Neural cell (in vitro differentiated cells): ENCODE data around the gene HRH1.

Experiments
- CTCF ChIP-seq: fragments of 450-650 bp; IDR thresholded peaks from 2 replicates; pipeline ENCODE4 v1.5.1; 2014; ENCODE audit warnings: antibody characterized with exemption, mild to moderate bottlenecking, moderate library complexity; ENCODE audit not compliant: poor library complexity, severe bottlenecking
- EP300 ChIP-seq: fragments of 450-650 bp; conservative IDR thresholded peaks from 2 replicates; pipeline ENCODE4 v1.6.1; 2014; ENCODE audit warnings: antibody characterized with exemption, mild to moderate bottlenecking, moderate library complexity; ENCODE audit not compliant: poor library complexity, severe bottlenecking
- EZH2 ChIP-seq: fragments of 200-600, 300-800 bp; shearing (Covaris generic), sonication (generic); IDR thresholded peaks from 2 replicates; pipeline ENCODE4 v1.6.1; 2014; ENCODE audit warnings: antibody characterized with exemption, low read length, borderline replicate concordance, mild to moderate bottlenecking; ENCODE audit not compliant: insufficient read depth, poor library complexity, severe bottlenecking

GRCh38 chr3:11254876-11255275, 100.6 kb downstream of the HRH1 start:
- no peak for TF ChIP-seq CTCF
- TF ChIP-seq EP300 = no peak
- TF ChIP-seq EZH2 = no peak
